ENCODE measurements around the gene BEAN1.

The BEAN1 gene

GRCh38 chr16:66377324-66377723 is 49.8 kb upstream of the BEAN1 start (continued):
- TF ChIP-seq MZF1 (tag by site-specific recombination; IDR thresholded peaks at IDR 0.05; ENCODE audit: borderline replicate concordance) (no peak), MEIS1 (CRISPR knock-in tag; IDR thresholded peaks at IDR 0.05; ENCODE audit: borderline replicate concordance) (no peak), ZNF324 (tag by site-specific recombination; IDR thresholded peaks at IDR 0.05) (no peak), ZNF610 (tag by site-specific recombination; IDR thresholded peaks at IDR 0.05; ENCODE audit: borderline replicate concordance) (no peak), ZBTB21 (tag by site-specific recombination; IDR thresholded peaks at IDR 0.05) (no peak), ZBTB6 (tag by site-specific recombination; IDR thresholded peaks at IDR 0.05) (no peak)

DNA sequence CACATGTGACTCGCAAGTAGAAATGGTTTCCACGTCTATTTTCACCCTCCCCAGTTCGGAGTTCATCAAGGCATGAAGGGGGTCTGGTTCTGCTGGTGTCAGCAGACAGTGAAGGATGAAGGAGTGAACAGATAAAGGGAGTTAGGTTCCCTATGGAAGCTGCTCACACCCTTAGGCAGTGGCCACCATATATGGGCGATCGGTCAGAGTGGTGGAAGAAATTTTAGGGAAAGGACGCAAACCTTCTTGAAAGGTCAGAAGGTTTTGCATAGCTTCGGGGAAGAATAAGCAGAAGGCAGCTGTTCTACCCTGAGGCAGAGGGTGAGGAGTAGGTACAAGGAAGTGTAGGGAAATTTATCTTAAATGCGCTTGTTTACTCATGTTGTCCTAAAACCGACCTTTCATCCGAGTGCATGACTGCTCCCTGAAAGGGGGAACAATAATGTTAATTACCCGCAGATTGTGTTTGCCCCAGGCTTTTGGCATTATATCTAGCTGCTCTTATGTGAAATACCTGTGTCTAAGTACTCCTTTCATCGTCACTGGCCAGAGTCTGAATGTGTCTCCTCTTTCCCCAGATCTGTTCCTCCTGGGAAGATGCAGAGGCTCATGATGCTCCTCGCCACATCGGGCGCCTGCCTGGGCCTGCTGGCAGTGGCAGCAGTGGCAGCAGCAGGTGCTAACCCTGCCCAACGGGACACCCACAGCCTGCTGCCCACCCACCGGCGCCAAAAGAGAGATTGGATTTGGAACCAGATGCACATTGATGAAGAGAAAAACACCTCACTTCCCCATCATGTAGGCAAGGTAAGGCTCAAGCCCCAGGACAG is 48.1 kb upstream of the BEAN1 start:
- H3K9me3 ChIP-seq (ENCODE audit: control insufficient read depth, insufficient read depth, low read depth, low read length) = no peaks in the 10 kb centered on the region
- no peak overlapping the region for H3K4me3 ChIP-seq (ENCODE audit: low read depth, low read length)
- no peaks in the 10 kb centered on the region for H3K36me3 ChIP-seq (ENCODE audit: control insufficient read depth in 2 of 2, insufficient read depth in 1 of 2, low read length in 2 of 2)
- TF ChIP-seq ZNF621 (tag by site-specific recombination; IDR thresholded peaks at IDR 0.05) = no peak
- TF ChIP-seq, protein P1, sequence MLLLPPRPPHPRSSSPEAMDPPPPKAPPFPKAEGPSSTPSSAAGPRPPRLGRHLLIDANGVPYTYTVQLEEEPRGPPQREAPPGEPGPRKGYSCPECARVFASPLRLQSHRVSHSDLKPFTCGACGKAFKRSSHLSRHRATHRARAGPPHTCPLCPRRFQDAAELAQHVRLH (tag by site-specific recombination; IDR thresholded peaks at IDR 0.05) = no peak
- TF ChIP-seq ZNF623 (tag by site-specific recombination; IDR thresholded peaks at IDR 0.05) = no peak
- no peak for TF ChIP-seq ZNF248 (tag by site-specific recombination; IDR thresholded peaks at IDR 0.05)
- TF ChIP-seq GLI4 (tag by site-specific recombination; IDR thresholded peaks at IDR 0.05) = no peak
- no peak for TF ChIP-seq ZNF561 (tag by site-specific recombination; IDR thresholded peaks at IDR 0.05; ENCODE audit: borderline replicate concordance)
- no peak for TF ChIP-seq ZNF155 (tag by site-specific recombination; IDR thresholded peaks at IDR 0.05)
- TF ChIP-seq ZNF558 (tag by site-specific recombination; IDR thresholded peaks at IDR 0.05) = no peak
- no peak for TF ChIP-seq ZNF501 (tag by site-specific recombination; IDR thresholded peaks at IDR 0.05)
- TF ChIP-seq ZNF529 (tag by site-specific recombination; IDR thresholded peaks at IDR 0.05; ENCODE audit: insufficient replicate concordance) = no peak
- TF ChIP-seq ZNF785 (tag by site-specific recombination; IDR thresholded peaks at IDR 0.05) = no peak
- no peak for TF ChIP-seq SETDB1 (IDR thresholded peaks at IDR 0.05; ENCODE audit: insufficient read length, low read length)
- no peak for TF ChIP-seq ZNF24 (tag by site-specific recombination; IDR thresholded peaks at IDR 0.05)
- no peak for TF ChIP-seq ZNF311 (tag by site-specific recombination; IDR thresholded peaks at IDR 0.05; ENCODE audit: borderline replicate concordance)
- no peak for TF ChIP-seq ZNF394 (tag by site-specific recombination; IDR thresholded peaks at IDR 0.05; ENCODE audit: borderline replicate concordance)
- TF ChIP-seq ZNF16 (tag by site-specific recombination; IDR thresholded peaks at IDR 0.05; ENCODE audit: low read depth) = no peak
- TF ChIP-seq, protein P2, sequence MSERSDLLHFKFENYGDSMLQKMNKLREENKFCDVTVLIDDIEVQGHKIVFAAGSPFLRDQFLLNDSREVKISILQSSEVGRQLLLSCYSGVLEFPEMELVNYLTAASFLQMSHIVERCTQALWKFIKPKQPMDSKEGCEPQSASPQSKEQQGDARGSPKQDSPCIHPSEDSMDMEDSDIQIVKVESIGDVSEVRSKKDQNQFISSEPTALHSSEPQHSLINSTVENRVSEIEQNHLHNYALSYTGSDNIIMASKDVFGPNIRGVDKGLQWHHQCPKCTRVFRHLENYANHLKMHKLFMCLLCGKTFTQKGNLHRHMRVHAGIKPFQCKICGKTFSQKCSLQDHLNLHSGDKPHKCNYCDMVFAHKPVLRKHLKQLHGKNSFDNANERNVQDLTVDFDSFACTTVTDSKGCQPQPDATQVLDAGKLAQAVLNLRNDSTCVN (tag by site-specific recombination; optimal IDR thresholded peaks at IDR 0.05) = no peak
- TF ChIP-seq ZNF514 (tag by site-specific recombination; IDR thresholded peaks at IDR 0.05) = no peak
- TF ChIP-seq ZNF266 (tag by site-specific recombination; IDR thresholded peaks at IDR 0.05; ENCODE audit: low read depth) = no peak
- no peak for TF ChIP-seq ZNF169 (tag by site-specific recombination; IDR thresholded peaks at IDR 0.05)
- H3K4me1 ChIP-seq (ENCODE audit: control insufficient read depth, insufficient read depth, low read length) = peaks cover 5% of the 10 kb centered on the region; the same call in 1 of the 2 replicates
- ChIA-PET CTCF (interaction anchor here (1.7 kb wide), 1 partner anchor 21 kb away, joined by 10 read pairs; no protein-coding TSS in a partner anchor), POLR2A (no interaction called here)
- no peak overlapping the region for H3K27ac ChIP-seq (ENCODE audit: extremely low read depth, low read depth, low read length)

All from HEK293 (cell line).